CD4-positive, alpha-beta T cell treated with Interleukin-2 at 100 ng/mL for 4 hours (primary cell): Measurements from ENCODE around the gene KRR1.

Source experiments
- DNase-seq: peaks from one replicate; pipeline ENCODE4 v3.0.0-alpha.2; 2020; ENCODE audit warnings: low spot score

The KRR1 gene

DNA sequence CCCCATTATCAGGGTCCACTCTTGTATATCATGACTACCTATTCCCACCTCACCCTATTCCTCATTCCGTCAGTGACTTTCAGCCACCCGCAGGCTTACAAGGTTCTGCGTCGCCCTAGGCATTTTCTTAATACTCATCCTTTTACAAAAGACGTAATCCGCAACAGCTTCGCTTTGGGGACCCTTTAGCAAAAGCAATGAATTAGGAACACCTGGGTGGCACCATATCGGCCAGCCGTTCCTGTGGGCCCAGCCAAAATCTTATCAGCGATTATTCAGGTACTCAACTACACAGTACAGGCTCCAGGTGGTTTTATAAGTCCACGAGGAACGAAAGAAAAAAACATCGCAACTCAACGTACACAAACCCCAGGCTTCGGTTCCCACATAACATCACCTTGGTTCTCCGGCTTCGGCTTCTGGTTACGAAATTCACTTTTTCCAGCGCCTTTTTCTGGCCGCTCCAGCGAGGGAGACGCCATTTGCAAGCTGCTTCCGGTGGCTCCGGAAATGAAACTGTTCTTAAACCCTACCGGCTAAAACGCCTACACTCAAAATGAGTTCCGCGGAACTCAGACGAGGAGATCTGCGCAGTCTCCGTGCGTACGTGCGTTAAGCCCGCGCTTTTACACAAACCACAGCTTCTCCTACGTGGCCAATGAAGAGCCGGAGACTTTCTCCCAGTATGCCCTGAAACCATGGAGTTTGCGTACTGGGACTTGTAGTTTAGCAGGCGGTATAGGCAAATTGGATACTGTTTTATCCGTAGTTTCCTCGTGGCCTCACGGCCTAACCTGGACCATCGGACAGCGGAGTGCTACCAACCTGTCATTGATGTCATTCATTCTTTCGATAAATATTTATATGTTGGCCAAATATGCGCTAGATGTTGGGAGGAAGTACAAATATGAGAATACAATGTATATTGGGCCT is at the start of gene KRR1:
KRR1 (minus strand) TSS at position 494 of the 933 bp plus-strand sequence; CDS start at position 482, 12 bp downstream.
- DNase-seq = peak; percentile 94

DNA sequence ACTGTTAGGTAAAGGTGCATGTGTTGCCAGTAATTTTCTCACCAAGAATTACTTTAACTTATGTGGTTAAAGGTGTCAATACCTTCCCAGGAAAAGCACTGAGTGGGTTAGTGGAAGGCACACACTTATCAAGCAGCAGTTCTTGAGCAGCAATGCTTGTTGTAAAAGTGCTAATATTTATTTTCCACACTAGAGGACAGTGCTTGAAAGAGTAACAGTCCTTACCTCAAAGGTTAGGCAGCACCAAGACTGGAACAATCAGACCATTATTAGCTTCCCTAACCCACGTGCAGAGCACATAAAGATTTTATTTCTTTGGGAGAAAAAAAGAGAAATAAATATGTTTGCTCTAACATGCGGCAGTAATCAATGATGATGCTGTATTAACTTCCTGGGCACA is 48.8 kb upstream of the KRR1 start:
- DNase-seq = no peak

DNA sequence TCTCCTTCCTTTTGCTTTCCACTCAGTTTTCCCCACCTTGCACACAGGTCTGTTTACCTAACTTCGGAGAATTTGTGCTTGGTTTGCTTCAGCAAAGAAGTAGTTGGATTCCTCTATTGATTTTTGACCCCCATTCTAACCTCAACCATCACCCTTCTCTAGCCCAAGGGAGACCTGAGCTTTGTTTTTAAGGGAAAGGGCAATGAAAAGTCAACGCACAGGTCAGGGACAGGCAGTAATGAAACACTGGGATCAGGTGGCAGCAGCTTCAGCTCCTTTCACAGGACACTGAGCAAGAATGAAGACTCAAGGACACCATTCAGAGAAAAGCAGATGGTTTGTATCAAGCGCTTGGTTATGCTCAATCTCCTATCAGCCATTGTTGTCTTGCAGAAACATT is 46.9 kb upstream of the KRR1 start:
- no peak for DNase-seq

DNA sequence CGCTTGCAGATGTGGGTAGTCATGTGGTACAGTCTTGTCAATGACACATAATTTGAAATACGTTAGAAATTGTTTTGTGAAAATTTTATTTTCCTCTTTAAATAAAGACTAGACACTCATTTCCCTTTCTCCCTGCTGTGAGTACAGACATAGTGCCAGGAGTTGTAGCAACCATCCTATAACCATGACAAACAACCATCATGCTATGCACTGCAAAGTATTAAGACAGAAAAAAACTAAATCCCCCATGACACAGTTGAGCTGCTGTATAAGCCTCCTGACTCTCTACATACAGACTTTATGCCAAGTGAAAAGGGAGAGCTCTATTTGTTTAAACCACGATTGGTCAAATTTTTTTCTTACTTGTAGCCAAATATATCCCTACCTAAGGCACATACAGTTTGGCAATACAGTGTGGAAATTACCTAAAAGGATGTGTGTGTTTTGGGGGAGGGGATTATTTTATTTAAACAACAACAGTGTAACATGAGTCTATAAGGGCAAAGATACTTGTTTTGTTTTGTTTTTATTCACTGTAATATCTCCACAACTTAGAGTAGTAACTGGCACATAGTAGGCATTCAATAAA is 45.0 kb upstream of the KRR1 start:
- no peak for DNase-seq

DNA sequence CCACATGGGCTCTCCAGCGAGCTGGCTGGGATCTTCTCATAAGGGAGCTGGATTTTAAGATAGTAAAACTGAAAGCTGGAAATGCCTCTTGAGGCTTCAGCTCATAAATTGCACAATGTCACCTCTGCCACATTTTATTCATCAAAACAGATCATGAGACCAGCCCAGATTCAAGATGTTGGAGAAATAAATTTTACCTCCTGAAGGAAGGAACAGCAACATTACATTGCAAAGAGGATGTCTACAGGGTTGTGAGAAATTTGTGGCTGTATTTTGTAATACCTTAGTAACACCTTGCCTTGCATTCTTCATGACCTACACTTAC is 43.1 kb upstream of the KRR1 start:
- DNase-seq = no peak

DNA sequence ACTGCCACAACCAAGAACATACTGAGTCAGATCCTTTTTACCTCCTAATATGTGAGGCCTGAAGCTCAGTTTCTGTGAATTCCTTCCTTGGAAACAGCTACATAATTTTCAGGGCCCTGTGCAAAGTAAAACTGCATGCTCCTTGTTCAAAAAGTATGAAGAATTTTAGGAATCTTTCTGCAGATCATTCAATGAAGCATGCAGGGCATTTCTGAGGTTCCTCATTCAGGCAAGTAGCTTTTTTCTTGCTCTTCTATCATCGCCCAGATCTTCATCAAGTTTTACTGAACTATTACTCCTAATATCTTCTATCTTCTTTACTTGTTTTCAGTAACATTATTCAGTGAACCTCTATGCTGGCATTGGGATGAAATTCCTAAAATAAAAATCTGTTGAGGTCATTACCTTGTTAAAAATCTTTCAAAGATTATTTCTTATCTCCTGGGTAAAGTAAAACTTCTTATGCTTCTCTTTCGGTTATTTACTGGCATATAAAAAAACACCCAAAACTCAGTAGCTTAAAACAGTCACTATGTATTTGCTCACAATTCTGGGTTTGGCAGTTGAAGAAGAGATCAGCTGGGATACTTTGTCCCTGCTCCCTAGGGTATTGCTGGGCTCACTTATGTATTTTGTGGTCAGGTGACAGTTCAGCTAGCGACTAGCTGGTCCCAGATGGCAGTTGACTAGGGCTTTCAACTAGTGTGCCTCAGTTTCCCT is 42.6 kb upstream of the KRR1 start:
- DNase-seq = no peak

DNA sequence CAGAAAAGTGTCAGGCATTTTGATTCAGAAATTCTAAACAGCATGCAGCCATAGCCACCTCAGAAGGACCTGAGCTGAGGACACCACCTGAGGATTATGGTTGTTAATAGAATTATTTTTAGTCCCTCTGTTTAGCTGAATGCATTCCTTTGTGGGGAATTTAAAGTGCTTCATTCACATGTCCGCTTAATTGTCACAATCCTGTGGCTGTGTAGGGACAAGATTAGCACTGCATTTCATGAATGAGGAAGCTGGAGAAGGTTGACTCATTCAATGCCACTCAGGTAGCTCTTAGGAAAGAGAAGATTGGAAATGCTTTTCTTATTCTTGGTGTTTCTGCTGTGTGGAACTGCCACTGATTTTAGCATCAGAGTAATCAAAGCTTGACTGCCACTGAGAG is 42.0 kb upstream of the KRR1 start:
- DNase-seq = no peak

DNA sequence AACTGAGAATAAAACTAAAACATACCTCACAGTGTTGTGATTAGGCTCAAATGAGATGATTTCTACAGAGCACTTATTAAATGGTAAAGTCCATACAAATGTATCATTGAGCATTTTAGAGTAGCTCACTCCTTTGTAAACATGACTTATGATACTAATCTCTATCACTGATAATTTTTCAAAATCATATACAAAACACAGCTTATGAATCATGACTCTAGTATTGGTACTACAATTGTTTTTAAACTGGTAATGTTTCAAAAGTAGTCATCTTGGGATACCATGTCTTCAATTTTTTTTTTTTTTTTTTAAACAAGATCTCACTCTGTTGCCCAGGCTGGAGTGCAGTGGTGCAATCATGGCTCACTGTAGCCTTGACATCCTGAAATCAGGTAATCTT is 40.1 kb upstream of the KRR1 start:
- DNase-seq = no peak

DNA sequence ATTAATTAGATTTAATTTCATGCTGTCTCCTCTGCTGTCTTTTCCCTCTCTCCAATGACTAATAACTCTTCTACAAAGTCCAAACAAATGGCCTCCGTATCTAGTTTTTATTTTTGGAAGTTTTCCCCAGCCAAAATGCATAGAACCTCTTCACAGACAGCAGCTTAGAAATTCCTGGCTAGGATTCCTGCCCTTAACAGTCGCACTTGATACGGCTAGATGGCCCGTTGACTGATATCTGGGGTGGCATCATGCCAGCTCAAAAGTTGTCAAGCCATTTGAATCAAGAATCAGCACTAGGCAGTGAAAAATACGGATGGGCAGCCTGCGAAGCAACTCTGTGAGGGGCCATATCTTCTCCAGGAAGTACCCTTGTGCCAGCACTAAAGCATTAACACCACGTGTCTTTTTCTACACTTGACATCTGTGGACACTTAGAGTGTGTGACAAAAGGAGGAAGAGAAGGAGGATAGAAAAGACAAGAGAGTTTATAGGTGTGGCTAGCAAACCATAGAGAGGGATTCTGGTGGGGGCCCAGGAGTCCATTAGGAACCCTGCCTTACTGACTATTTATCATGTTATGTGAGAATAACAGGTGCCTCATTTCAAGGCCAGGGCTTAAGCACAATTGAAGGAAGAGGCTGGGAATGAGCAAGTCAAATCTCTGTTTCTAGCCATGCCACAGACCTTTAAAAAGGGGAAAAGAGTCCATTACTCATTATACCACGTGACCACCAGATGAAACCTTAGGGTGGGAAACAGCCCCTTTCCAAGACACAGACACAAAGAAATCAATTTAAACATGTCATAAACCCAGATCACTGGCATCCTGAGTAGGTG is 39.2 kb upstream of the KRR1 start:
- DNase-seq = no peak

DNA sequence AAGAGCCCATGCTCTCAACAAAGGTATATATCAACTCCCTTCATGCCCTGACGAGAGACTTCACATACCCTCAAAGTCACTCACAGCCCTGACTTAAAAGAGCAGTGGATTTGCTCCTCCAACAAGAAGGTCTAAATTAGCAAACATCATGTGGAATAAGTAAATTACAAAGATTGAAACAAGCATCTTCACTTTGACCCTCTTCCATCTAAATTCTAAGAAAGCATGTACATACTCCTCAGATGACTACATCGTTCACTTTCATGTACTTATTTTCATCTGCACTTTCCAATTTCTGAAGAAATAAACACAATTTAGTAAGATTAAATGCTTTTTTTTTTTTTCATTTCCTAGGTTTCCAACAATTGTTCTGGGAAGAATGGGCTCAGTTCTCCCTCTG is 38.6 kb upstream of the KRR1 start:
- no peak for DNase-seq

DNA sequence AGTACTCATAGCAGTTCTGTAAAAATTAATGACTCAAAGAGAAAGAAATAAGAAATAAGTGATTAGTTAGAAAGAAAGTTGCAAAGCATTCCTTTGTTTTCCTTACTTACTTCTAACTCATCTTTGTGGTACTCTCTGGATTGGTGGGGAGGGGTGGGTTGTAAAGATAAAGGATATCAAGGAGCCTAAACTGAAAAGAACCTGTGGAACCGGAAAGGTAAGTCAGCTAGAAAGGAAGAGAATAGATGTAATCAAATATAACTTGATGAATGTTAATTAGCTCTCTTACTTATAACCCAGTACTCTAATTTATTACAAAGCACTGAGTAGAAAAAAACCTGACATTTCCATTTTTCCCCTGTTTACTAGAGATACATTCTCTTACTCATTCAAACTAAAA is 37.5 kb upstream of the KRR1 start:
- DNase-seq = no peak

DNA sequence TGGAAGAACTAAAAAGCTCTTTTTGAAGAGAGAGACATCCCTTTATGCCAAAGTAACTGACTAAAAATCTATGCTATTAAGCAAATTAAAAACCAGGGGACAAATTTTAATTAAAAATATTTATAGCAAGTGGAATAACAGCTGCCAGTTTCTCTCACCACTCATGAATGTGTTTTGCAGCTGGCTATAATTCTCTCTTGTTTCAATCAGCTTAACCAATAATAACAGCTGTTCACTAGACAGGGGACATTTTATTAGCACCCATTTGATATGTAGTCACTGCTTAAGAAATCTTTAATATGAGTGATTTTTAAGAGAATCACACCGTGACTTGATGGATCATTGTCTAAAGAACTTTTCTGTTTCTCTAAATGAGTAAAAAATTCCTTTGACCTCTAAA is 34.2 kb upstream of the KRR1 start:
- DNase-seq = no peak

DNA sequence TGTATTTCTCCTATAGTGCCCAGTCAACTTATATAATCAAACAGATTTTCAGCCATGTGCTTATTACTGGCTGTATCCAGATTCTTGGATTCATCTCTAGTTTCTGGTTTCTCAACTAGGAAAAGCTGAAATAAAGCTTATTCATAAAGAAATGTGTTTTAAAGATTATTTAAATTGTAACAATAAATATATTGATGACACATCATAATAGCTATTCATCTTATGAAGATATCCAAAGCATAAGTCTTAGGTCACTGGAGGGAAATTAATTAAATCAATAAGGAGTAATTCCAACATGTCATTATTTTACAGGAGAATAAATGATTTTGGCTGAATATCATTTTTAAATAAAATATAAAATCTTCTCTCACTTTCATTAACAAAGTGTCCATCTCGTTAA is 32.1 kb upstream of the KRR1 start:
- DNase-seq = no peak

DNA sequence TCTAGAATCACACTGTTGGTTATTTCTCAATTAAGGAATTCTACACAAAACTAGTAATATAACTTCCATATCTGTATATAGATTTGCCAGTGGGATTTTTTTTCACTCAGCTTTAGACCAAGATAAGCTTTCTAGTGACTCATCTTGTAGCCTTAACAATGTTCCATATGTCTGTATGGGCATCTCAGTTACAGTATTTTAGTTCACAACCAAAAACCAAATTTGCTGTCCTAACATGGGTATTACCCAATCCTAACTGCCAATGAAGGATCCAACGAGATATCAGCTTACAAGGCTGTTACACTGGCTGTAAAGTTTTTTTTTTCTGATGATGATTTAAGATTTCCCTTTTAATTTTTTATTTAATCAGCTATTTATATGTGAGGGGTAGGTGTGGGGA is 31.5 kb upstream of the KRR1 start:
- no peak for DNase-seq

DNA sequence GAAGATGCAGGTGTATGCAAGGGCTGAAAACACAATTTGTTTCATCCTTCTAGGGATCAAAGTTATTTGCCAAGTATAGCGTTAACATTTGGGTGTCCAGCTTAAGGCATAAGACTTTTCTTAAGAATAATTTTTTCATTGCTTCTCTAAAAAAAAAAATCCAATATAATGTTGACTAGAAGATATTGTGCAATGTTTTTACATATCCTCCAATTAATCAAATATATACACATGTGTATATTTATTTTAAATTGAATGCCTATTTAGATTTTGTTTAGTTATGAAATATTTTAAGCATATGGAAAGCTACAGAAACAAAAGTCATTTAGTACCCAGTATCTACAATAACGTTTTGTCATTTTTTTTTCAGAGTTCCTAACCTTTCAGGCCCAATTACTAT is 28.5 kb upstream of the KRR1 start:
- DNase-seq = no peak

DNA sequence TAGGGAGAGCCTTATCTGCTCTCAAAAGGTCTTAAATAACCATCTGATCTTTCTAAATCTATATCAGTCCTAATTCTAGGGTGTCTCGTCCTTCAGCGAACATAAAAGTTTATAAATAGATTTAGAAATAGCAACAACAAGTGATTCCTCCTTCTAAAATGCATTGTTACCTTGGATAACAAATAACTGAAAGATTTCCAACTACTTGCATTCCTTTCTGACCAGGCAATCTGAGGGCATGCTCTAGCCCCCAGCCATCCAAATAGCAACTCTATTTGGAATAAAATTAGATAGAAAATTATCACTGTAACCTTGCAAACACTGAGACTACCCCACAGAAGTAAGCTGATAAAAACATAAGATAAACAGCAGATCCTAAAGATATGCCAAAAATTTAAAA is 21.8 kb upstream of the KRR1 start:
- DNase-seq = no peak

DNA sequence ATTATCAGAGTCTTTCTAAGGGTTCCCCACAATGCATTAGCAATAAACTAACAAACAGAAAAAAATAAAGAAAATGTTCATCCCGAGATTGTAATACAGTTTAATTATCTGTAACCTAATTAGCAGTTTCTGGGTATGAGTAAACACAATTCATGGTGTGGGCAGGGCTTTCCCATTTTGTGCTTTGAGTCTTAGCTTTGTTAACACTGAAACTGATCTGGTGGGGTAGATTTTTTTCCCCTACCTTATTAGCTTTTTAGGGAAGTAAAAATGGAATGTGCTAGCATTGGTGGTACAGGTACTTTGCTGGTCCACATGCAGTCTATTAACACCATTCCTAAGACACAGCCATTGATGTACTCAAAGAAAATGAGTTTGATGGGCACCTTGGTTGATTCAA is 18.4 kb upstream of the KRR1 start:
- DNase-seq = no peak

DNA sequence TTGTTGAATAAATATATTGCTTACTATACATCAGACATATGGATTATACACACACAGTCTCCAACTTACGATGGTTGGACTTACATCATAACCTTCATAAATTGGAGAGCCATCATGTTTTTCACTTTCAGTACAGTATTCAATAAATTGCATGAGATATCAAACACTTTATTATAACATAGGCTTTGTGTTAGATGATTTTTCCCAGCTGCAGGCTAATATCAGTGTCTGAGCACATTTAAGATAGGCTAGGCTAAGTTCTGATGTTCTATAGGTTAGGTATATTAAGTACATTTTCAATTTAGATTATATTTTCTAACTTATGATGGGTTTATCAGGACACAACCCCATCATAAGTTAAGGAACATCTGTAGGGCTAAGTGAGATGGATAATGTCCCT is 17.9 kb upstream of the KRR1 start:
- DNase-seq = no peak

DNA sequence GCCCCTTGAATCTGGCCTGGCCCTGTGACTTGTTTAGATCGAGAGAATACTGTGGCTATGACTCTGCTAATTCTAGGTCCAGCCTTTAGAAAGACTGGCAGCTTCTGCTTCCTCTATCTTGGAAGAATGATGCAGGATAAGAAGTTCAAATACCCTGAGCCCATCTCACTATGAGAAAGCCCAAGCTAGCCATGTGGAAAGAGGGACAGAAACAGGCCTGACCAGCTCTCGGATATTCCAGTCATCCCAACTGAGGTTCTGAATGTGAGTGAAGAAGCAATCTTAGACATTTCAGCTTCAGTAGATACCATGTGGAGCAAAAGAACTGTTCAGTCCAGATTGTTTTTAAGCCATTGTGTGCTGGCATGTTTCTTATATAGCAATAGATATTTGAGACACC is 17.3 kb upstream of the KRR1 start:
- DNase-seq = no peak

DNA sequence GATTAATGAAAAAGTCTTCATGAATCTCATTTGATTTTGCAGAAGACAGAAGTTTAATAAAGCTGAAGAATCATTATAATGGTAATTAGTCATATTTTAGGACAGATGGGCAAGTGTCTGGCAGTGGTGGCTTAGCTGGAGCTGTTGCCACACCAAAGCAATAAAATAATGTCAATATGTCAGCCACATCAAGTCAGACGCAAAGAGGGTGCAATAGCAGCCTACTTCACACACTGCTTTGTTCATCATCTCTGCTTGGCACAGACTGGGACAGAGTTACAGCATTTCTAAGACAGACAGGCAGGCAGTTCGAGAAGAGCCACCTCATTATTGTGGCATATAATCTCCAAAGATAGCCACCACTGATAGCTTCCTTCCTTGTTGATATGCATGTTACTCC is 16.9 kb upstream of the KRR1 start:
- DNase-seq = no peak

DNA sequence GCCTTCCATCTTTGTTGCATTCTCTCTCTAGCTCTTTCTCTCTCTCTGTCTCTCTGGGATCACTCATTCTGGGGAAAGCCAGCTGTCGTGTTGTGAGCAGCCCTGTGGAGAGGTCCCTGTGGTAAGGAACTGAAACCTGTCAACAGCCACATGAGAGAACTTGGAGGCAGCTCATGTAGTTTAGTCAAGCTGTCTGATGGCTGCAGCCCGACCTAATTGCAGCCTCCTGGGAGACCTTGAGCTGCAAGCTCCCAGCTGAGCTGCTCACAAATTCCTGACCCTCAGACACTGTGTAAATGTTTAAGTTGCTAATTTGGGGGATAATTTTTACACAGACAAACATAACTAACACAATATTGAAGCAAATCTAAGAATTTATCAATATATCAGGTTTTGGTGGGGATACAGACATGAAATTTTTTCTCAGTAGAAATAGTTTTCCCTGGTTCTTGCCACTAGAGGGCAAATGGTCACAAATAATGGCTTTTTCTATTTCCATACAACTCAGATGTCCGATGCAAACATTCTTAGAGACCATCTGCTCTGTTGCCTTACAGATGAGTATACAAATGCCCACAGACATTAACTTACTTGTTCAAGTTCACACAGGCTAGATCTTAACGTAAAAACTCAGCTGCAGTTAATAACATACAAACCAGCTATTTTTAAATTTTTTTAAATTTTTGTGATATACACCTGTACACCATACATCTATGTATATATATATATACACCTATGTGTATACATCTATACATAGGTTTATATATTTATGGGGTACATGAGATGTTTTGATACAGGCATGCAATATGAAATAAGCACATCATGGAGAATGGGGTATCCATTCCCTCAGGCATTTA is 15.5 kb upstream of the KRR1 start:
- DNase-seq = peak; percentile 49
